ENCODE measurements around the gene LRRC47. TPM values are rescaled to one million over a fixed set of nuclear protein-coding genes. Genes with fewer than 3 reads are reported as not detected.
A peak's percentile ranks its signal among the peaks of the same experiment; 100 is the strongest.

LRRC47 gene
- total and polyA plus RNA-seq, 2 of the 8 experiments (the other 6 are each of a cell fraction or from before 2014, with no cell fraction given) = 38.3 to 82.4 TPM

DNA sequence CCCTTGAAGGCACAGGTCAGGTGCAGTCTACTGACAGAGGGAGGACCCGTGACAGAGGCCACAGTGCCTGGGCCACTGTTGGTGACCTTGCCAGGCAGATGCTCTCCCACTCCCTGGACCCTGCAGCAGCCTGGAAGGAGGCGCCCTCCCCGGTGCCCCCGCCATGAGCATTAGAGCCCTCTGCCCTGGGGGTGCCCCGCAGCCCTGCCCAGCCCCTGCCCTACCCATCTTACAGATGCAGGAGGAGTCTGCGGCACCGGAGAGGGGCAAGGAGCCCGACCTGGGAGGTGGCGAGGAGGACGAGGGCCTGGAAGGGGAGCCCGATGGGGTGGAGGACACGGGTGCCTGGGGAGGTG lies 33.4 kb downstream of the LRRC47 start:
- Histone ChIP-seq H3K4me2 (ENCODE audit: insufficient read depth in 1 of 2, low read depth in 2 of 2, low read length in 2 of 2) (no peak overlapping the region), H3K9me3 (ENCODE audit: insufficient read depth in 2 of 2, low read depth in 1 of 2, low read length in 1 of 2) (peaks cover 3 to 7% of the 10 kb centered on the region in 2 experiments; a peak in 1 of 4 replicates), H3K23ac (ENCODE audit: insufficient read length) (no peak overlapping the region), H4K91ac (replicated peaks; ENCODE audit: insufficient read length, low read length) (no peak overlapping the region), H2BK20ac (ENCODE audit: low read length) (no peak overlapping the region), H2BK15ac (ENCODE audit: low read length) (no peak overlapping the region), H3K36me3 (ENCODE audit: control insufficient read depth in 2 of 4, insufficient read depth in 4 of 4, low read length in 3 of 4) (no peaks in the 10 kb centered on the region), H4K5ac (ENCODE audit: insufficient read length, low read depth, low read length) (no peak overlapping the region), H3K27me3 (replicated peaks in 1 of 4; ENCODE audit: control insufficient read depth in 3 of 4, extremely low read depth in 1 of 4, insufficient read depth in 3 of 4, low read length in 3 of 4) (peaks cover 0 to 2% (median 0%) of the 10 kb centered on the region in 4 experiments; a peak in 2 of 7 replicates), H3K23me2 (ENCODE audit: low read depth, low read length) (no peaks in the 10 kb centered on the region), H3K4me3 (ENCODE audit: extremely low read depth in 1 of 4, insufficient read depth in 2 of 4, low read depth in 3 of 4, low read length in 4 of 4) (no peak overlapping the region), H2AFZ (ENCODE audit: low read length) (no peak overlapping the region), H3K4ac (replicated peaks; ENCODE audit: insufficient read length, low read depth, low read length) (no peak overlapping the region), H3K4me1 (replicated peaks in 1 of 4; ENCODE audit: control insufficient read depth in 3 of 4, insufficient read depth in 4 of 4, low read length in 3 of 4) (no peaks in the 10 kb centered on the region), H3K79me1 (ENCODE audit: low read depth, low read length) (no peaks in the 10 kb centered on the region), H3K27ac (ENCODE audit: low read depth, low read length) (no peak overlapping the region), H3K9ac (replicated peaks in 1 of 4; ENCODE audit: extremely low read depth in 1 of 4, low read depth in 3 of 4, low read length in 3 of 4) (no peak overlapping the region), H4K20me1 (replicated peaks in 1 of 2; ENCODE audit: control insufficient read depth in 1 of 2, insufficient read depth in 2 of 2, low read length in 2 of 2) (no peaks in the 10 kb centered on the region), H3K56ac (replicated peaks; ENCODE audit: insufficient read length, low read depth, low read length) (no peak overlapping the region), H3K18ac (ENCODE audit: extremely low read depth, low read length) (no peak overlapping the region), H2BK12ac (ENCODE audit: low read depth, low read length) (no peak overlapping the region), H2BK5ac (ENCODE audit: low read depth, low read length) (no peak overlapping the region), H2BK120ac (replicated peaks; ENCODE audit: low read depth, low read length) (no peak overlapping the region), H3K14ac (ENCODE audit: insufficient read length) (no peak overlapping the region), H4K8ac (ENCODE audit: extremely low read depth, insufficient read depth, low read length) (peak overlapping the region; percentile 68), H3K79me2 (ENCODE audit: control insufficient read depth in 1 of 2, insufficient read depth in 2 of 2, low read length in 2 of 2) (no peaks in the 10 kb centered on the region), H2AK5ac (ENCODE audit: low read depth, low read length) (no peak overlapping the region)
- ChIA-PET CTCF (ENCODE audit: partially characterized antibody) (no interaction called here), POLR2A (ENCODE audit: partially characterized antibody) (interaction anchor here (1.0 kb wide), 1 partner anchor 33 kb away, joined by 3 read pairs; the partner anchor contains the start of gene LRRC47)
- no peak for FAIRE-seq
- 91% methylated on average over 11 of the region's 12 CpGs; no CpG with 5 or more reads in 1 of the 2 experiments for WGBS, 2 experiments (ENCODE audit: extremely low coverage in 1 of 2, insufficient coverage in 1 of 2, insufficient read length in 1 of 2, insufficient replicate concordance in 2 of 2, low coverage in 1 of 2, low lambda C conversion rate in 2 of 2, missing lambda C conversion rate in 1 of 2)
- no peak for DNase-seq (ENCODE audit: low read depth in 1 of 2, low spot score in 2 of 2)
- no peak for TF ChIP-seq CREB1 (IDR thresholded peaks at IDR 0.05)
- TF ChIP-seq SRF (IDR thresholded peaks at IDR 0.05; ENCODE audit: low read depth, low read length) = no peak
- no peak for TF ChIP-seq HDAC2 (IDR thresholded peaks at IDR 0.05; ENCODE audit: borderline replicate concordance in 1 of 2, low read depth in 2 of 2, low read length in 2 of 2)
- TF ChIP-seq CHD1 (IDR thresholded peaks at IDR 0.05; ENCODE audit: low read depth, low read length) = no peak
- no peak for TF ChIP-seq FOSL1 (IDR thresholded peaks at IDR 0.05; ENCODE audit: insufficient read depth, low read depth, low read length)
- TF ChIP-seq SP2 (IDR thresholded peaks at IDR 0.05; ENCODE audit: low read length) = no peak
- no peak for TF ChIP-seq BCL11A (IDR thresholded peaks at IDR 0.05; ENCODE audit: low read depth in 2 of 2, low read length in 2 of 2)
- TF ChIP-seq RBBP5 (IDR thresholded peaks at IDR 0.05; ENCODE audit: borderline replicate concordance, low read depth, low read length) = no peak
- no peak for TF ChIP-seq TCF12 (IDR thresholded peaks at IDR 0.05; ENCODE audit: low read depth, low read length)
- no peak for TF ChIP-seq ASH2L (IDR thresholded peaks at IDR 0.05; ENCODE audit: low read length)

Data from H1 (cell line).